ENCODE measurements around the gene DOCK10.

Gene DOCK10

GRCh38 chr2:224816816-224817215, 225.5 kb downstream of the DOCK10 start:
- DNase-seq: no peak

DNA sequence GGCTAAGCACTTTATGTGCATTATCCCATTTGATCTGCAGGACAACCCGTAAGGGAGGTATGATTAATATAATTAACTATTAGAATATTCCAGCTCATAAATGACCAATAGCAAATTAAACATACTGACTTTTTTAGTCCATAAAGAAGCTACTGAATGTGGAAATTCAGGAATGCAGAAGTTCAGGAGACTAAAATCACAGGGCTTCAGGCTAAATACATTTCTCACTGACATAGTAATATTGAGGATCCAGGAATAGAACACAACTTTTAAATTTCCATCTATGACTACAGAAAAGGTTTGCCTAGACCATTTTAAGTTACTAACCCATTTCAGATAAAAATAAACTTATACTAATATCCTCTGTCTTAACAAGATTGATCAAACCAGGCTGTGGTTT, 228.7 kb downstream of the DOCK10 start:
- no peak for DNase-seq

DNA sequence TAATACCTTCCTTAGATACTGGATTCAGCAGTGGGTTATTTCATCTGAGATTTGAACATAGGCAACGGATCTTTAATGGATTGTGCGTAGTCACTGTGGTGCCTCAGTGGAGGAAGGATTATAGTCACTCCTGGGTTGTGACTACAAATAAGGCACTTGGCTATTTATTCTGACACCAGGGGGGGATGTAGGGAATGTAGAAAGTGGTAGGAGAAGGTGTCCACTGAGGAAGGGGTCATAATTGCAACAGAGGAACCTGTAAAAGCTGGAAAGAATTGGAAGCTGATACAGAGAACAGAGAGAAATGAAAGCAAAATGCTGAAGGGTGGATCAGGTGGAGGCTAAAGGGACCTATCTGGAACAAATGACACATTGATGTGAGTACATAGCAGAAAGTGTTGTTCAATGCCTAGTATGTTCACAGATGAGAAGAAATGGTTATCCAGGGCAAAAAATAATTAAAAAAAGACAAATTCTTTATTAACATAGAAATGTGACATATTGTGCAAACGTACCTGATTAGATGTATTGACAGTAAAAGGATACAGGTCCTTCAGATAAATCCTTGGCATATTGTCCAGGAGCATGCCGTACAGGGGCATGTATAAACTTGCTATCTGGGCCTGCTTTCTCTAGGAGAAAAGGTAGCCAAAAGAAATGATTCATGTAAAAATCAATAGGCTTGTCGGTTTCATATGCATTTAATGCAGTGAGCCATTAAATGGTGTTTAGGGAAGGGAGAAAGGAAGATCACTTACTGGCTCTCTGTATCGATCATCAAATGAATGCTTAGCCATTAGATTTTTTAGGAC, 234.9 kb downstream of the DOCK10 start:
- no peak for DNase-seq

DNA sequence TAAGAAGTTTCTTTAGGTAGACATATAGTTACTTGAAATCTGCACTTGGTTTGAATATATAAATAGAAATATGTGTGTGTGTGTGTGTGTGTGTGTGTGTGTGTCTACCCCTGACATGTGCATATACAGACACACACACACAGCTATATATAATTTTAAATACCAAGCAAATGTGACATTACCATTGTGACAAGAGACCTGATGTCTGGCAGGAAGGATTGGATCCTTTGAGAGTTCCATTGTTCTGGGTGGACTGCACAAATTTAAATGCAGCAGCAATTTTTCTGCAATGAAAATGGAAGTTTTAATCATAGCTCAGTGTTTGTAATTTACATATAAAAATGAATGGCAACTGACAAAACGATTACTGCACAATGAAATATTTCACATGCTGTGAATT, 238.3 kb downstream of the DOCK10 start:
- no peak for DNase-seq

DNA sequence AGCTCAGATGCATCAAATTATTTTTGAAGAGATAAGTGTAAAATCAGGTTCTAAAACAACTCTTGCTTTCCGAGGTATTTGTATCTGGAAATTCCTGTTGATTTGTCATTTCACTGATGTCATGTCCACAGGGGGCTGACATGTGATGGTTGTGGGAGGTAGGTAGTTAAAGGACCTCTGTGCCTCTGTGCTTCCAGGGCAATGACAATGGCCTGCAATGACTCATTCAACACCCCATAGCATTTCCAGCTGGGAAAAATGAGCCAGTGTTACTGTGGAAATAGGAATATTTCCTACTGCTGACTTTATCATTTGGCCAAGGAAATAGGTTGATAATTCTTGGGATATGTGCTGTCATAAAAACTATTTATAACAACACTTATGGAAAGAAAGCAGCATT, 239.9 kb downstream of the DOCK10 start:
- DNase-seq: no peak

- no peak for DNase-seq
Measured at GRCh38 chr2:224801360-224801759, 240.9 kb downstream of the DOCK10 start.

GRCh38 chr2:224799691-224800090, 242.6 kb downstream of the DOCK10 start:
- no peak for DNase-seq

- no peak for DNase-seq
Measured at GRCh38 chr2:224798180-224798579, 244.1 kb downstream of the DOCK10 start.

GRCh38 chr2:224796695-224797305, 245.5 kb downstream of the DOCK10 start:
- no peak for DNase-seq

- DNase-seq: no peak
Measured at GRCh38 chr2:224793946-224794345, 248.3 kb downstream of the DOCK10 start.

DNA sequence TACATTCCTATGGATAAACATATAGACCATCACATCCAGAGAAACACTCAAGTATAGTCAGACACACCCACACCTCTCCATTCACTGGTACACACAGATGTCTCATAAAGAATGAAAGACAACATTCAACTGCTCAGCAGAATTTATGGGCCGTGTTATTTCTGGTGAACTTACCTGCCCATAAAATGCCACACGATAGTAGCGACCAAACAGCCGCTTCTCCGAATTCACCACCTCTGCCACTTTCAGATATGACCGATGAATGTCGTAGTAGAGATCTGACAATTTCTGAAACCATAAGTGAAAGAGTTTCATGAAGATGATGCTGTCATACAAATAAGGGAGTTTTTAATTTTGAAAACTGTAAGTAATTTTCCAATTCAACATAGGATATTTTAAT, 255.4 kb downstream of the DOCK10 start:
- no peak for DNase-seq

- DNase-seq: no peak
Measured at GRCh38 chr2:224781400-224781799, 260.9 kb downstream of the DOCK10 start.

DNA sequence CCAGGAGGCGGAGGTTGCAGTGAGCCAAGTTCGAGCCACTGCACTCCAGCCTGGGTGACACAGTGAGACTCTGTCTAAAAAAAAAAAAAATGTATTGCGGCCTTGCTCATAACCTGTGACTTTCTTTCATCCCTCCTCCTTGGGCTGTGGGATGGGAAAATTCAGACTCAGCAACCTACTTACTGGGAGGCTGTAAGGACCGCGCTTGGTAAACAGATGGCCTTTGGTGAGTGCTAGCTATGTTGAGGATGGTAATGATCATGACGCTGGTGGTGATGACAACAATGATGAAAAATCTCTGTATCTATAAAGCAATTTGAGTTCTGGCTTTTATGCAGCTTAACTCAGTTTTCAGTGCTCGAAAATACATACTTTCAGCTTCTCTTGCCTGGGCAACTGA, 261.4 kb downstream of the DOCK10 start:
- DNase-seq: no peak

DNA sequence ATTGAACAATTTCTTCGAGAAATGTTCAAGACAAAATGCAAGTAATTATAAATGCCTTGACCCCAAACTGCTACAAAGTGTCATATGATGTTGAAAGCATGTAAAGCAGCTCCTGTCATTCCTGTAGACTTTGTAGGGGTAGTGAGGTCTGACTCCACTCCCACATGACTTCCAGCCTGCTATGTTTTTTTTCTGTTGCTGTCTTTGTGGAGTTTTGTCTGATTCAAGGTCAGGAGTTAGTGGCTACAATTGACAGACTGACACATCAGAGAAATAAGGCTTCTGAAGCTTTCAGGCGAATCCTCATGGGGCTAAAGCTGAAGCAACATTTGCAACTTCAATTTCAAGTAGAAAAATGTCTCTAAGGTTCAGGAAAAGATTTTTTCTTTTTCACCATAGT, 262.2 kb downstream of the DOCK10 start:
- no peak for DNase-seq

DNA sequence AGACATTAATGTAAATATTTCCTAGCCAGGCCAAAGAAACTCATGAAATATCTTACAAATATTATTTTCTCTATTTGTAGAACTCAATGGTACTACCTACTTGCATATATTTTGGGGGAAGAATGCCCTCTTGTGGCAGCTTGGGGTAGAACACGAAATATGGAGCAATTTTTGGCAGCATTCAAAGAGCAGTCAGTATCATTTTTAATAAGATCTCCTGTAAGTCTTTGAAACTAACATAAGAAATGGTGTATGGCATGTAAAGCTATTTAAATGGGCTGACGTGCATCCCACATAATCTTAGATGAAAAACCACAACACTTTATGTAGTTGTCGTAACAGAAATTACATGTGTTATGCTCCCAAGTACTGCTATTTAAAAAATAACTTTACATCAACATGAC, 263.8 kb downstream of the DOCK10 start:
- no peak for DNase-seq

GRCh38 chr2:224777559-224777930, 264.7 kb downstream of the DOCK10 start:
- no peak for DNase-seq

DNA sequence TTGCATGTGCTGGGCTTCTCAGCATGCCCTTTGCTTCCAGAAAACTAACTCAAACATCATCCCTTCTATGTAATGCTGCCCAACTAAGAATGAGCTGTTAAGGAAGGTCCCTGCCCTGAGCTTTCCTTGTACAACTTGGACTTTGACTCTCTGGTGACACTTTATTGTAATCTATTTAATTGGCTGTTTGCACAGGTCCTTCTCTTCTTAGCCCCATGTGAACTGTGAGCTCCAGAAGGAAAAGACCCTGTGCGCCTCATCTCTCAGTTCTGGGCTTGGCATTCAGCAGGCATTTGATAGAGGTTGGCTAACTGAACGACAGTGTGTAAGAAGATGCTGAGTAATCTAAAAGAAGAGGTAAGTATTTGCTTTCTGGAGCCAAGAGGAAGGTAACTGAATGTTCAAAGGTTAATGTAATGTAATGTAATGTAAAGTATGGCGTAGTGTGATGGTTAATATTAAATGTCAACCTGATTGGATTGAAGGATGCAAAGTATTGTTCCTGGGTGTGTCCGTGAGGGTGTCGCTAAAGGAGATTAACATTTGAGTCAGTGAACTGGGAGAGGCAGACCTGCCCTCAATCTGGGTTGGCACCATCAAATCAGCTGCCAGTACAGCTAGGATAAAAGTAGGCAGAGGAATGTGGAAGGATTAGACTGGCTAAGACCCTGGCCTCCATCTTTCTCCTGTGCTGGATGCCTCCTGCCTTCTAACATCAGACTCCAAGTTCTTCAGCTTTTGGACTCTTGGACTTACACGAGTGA, 265.3 kb downstream of the DOCK10 start:
- DNase-seq: no peak

DNA sequence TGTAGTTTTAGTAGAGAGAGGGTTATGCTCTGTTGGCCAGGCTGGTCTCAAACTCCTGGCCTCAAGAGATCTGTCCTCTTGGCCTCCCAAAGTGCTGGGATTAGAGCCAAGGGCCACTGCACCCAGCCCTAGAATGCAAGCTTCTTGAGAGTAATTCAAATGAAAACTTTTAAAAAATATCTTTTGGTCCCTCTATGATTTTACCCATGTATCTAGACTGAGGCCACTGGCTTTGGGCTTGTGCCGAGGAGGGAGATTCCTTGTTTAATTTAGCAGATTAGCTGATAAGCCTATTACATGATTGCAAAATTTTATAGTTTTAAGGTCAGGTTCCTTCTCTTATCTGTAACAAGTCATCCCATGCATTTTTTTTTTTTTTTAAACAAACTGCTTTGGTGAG, 266.6 kb downstream of the DOCK10 start:
- no peak for DNase-seq

DNA sequence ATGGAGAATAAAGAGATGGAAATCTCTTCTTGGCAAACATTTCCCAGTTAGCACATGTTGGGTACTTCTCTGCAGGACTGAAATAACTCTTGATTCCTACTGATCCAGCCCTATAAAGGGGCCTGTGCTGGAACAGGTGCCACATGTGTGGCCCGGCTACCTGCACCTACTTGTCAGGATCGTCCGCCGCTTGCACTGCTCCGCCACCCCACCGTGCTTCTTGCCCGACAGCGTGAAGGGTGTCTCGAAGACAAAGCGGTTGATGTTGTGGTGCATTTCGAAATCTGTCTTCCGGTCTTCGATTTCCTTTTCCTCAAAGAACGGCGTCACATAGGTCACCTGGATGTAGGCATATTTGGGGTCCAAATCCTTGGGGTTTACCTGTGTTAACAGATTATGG, 267.5 kb downstream of the DOCK10 start:
- no peak for DNase-seq

DNA sequence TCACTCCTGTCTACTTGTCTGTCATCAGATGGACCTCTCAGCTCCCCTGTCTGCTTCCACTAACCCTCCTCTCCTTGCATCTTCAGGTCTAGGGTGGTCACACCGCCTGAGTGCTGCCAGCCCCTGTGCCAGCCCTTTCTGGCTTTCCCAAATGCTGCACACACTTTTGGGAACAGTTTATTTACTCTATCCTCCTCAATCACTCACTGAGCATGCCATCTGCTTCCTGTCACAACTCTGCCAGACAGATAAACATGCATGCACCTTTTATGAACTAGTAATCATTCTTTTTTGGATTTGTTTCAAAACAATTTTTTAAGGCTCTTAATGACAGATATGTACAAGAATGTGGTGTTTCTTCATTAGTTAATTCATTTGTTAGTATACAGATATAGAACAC, 269.8 kb downstream of the DOCK10 start:
- DNase-seq: no peak

DNA sequence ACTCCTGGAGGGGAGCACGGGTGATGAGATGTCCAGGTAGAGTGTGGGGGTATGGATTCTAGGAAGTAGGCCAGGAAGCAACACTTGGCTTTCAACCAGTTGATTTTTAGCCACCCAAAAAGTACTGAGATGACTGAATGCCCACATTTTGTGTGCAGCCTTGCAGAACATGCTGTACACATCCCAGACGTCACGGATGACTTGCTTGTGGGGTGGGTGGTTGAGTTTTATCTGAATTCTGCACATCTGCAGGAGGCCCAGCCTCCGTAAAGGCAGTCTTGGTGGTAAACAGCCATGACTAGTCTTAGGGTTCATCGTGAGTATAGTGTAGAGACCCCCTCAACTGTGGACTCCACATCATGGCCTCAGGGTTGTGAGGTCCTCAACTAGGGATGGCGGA, 272.8 kb downstream of the DOCK10 start:
- DNase-seq: no peak

DNA sequence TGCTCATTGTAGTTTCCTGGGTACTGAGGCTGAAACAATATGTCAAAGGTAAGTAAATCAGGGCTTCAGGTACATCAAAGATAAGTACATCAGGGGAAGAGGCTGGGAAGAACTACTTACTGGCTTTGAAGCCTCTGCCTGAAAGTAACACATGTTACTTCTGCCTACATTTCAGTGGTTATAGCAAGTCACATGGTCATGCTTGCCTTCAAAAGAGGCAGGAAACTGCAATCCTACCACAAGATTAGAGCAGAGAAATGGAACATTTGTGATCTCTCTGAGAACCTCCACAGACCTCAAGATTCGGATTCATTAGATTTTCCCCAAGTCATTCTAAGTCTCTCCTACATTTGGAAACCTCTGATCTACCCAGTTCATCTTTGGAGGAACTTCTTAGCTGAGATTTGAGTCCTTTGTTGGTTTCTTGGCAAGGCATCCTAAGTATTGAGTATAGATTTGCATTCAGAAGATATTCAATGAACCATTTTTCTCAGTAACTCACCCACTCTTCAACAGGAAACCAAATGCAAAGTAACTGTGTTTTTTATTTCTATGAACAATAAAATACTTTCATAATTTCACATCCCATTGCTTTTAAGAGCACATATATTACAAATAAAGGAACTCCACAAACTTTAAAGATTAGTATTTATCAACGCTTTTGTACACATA, 277.6 kb downstream of the DOCK10 start:
- DNase-seq: no peak

- DNase-seq: no peak
Measured at GRCh38 chr2:224757934-224758548, 284.2 kb downstream of the DOCK10 start.

All from NCI-H2107 (cell line).